ENCODE data around the gene DYNC1I2. TPM values are rescaled to one million over a fixed set of nuclear protein-coding genes. Genes with fewer than 3 reads are reported as not detected.
"Not testable (repeated sequence)": the region's sequence is repeated elsewhere in the genome, so short reads cannot be mapped to it uniquely, and the experiment has no call there.

DYNC1I2 gene
- total RNA-seq, 3 donors from 2014 or later (not counting 1 experiment from before 2014, with no cell fraction given), result 26.7 to 36.4 (median 30.2) TPM

DNA sequence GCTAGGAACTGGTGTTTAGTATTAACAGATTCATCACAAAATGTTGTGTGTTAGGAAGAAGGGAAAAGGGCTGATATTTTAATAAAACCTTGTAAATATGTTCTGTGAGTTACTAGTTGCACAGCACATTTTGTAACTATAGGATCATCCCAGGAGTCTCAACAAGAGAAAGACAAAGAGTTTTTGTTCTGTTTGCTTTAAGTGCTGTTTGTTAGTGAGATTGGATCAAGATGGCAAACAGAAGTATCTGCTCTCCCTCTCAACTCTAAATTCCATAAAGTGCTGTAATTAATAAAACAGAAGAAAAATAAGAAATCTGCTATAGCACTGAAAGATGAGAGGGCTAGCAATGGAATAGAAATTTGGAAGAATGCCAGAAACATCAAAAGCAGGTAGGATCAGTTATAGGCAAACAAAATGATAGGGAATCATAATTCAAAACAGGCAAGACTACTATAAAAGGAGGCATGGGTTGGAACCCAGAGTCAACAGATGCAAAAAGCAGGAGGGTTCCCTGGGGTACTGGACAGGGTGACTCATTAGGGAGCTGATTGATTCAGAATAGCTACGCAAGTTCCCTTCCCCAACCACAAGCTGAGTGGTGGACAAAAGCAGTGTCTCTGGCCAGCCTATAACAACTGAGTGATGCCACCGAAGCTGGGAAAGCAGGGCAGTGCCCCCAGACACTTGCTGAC, 75.8 kb downstream of the DYNC1I2 start:
- Mint-ChIP-seq H3K27ac (no peak overlapping the region), H3K4me1 (peaks cover 0 to 5% of the 10 kb centered on the region in 2 donors), H3K27me3 (ENCODE audit: low read depth in 2 of 2) (no peaks in the 10 kb centered on the region), H3K36me3 (peaks cover 8% of the 10 kb centered on the region), H3K4me3 (no peak overlapping the region), H3K9me3 (peaks cover 0 to 2% of the 10 kb centered on the region in 2 donors)
- WGBS (ENCODE audit: insufficient coverage), result 97% methylated on average over 2 of the region's 2 CpGs
- TF ChIP-seq, protein P1, sequence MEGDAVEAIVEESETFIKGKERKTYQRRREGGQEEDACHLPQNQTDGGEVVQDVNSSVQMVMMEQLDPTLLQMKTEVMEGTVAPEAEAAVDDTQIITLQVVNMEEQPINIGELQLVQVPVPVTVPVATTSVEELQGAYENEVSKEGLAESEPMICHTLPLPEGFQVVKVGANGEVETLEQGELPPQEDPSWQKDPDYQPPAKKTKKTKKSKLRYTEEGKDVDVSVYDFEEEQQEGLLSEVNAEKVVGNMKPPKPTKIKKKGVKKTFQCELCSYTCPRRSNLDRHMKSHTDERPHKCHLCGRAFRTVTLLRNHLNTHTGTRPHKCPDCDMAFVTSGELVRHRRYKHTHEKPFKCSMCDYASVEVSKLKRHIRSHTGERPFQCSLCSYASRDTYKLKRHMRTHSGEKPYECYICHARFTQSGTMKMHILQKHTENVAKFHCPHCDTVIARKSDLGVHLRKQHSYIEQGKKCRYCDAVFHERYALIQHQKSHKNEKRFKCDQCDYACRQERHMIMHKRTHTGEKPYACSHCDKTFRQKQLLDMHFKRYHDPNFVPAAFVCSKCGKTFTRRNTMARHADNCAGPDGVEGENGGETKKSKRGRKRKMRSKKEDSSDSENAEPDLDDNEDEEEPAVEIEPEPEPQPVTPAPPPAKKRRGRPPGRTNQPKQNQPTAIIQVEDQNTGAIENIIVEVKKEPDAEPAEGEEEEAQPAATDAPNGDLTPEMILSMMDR (IDR thresholded peaks at IDR 0.05), result no peak
- Histone ChIP-seq H3K4me1 (ENCODE audit: control insufficient read depth, insufficient read depth, low read length) (no peaks in the 10 kb centered on the region), H3K4me3 (ENCODE audit: low read length) (no peak overlapping the region), H3K27ac (ENCODE audit: low read length) (no peak overlapping the region), H3K36me3 (ENCODE audit: control insufficient read depth, insufficient read depth, low read length) (peaks cover 4% of the 10 kb centered on the region), H3K27me3 (ENCODE audit: control insufficient read depth, insufficient read depth, low read length) (no peaks in the 10 kb centered on the region), H3K9me3 (ENCODE audit: control insufficient read depth, insufficient read depth, low read length) (no peaks in the 10 kb centered on the region)
- ATAC-seq (no peak), DNase-seq (no peak)
- intact Hi-C loops (cut with micrococcal nuclease), result no loop called here

DNA sequence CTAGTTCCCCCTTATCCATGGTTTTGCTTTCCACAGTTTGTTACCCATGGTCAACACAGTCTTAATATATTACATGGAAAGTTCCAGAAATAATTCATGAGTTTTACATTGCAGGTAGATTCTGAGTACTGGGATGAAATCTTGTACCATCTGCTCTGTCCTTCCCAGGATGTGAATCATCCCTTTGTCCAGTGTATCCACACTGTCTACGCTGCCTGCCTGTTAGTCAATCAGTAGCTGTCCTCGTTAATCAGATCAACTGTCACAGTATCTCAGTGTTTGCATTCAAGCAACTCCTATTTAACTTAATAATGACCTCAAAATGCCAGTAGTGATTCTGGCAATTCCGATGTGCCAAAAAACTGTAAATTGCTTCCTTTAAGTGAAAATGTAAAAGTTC, 76.3 kb downstream of the DYNC1I2 start:
- Histone ChIP-seq H3K27me3 (ENCODE audit: control insufficient read depth, insufficient read depth, low read length) (no peaks in the 10 kb centered on the region), H3K36me3 (ENCODE audit: control insufficient read depth, insufficient read depth, low read length) (peaks cover 4% of the 10 kb centered on the region), H3K4me1 (ENCODE audit: control insufficient read depth, insufficient read depth, low read length) (no peaks in the 10 kb centered on the region), H3K9me3 (ENCODE audit: control insufficient read depth, insufficient read depth, low read length) (no peaks in the 10 kb centered on the region), H3K4me3 (ENCODE audit: low read length) (no peak overlapping the region), H3K27ac (ENCODE audit: low read length) (no peak overlapping the region)
- 96% methylated on average over 3 of the region's 3 CpGs for WGBS (ENCODE audit: insufficient coverage)
- Mint-ChIP-seq H3K36me3 (peaks cover 8% of the 10 kb centered on the region), H3K4me1 (no peaks in the 10 kb centered on the region), H3K9me3 (no peaks in the 10 kb centered on the region), H3K27ac (no peak overlapping the region), H3K4me3 (no peak overlapping the region), H3K27me3 (ENCODE audit: low read depth in 2 of 2) (no peaks in the 10 kb centered on the region)
- DNase-seq, result no peak
- TF ChIP-seq, protein P1 (IDR thresholded peaks at IDR 0.05), result no peak
- ATAC-seq, result no peak
- intact Hi-C loops (cut with micrococcal nuclease), result no loop called here

DNA sequence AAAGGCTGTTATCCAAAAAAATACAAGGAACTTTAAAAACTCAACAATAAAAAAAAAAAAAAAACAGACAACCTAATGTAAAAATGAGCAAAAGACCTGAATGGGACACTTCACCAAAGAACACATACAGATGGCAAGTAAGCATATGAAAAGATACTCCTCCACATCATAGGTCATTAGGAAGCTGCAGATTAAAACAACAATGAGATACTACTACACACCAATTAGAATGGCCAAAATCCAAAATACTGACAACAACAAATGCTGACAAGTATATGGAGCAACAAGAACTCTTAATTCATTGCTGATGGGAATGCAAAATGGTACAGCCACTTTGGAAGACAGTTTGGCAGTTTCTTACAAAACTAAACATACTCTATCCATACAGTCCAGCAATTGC, 84.2 kb downstream of the DYNC1I2 start:
- no peak overlapping the region for H3K4me3 ChIP-seq (ENCODE audit: low read length)
- no peaks in the 10 kb centered on the region for H3K36me3 ChIP-seq (ENCODE audit: control insufficient read depth, insufficient read depth, low read length)
- intact Hi-C loops (cut with micrococcal nuclease), result no loop called here
- ATAC-seq (no peak), DNase-seq (no peak)
- no peak overlapping the region for H3K4me3 Mint-ChIP-seq
- TF ChIP-seq, protein P1 (IDR thresholded peaks at IDR 0.05), result no peak
- no peaks in the 10 kb centered on the region for H3K27me3 ChIP-seq (ENCODE audit: control insufficient read depth, insufficient read depth, low read length)
- no peak overlapping the region for H3K27ac Mint-ChIP-seq
- H3K27ac ChIP-seq (ENCODE audit: low read length), result no peak overlapping the region
- H3K36me3 Mint-ChIP-seq, result no peaks in the 10 kb centered on the region
- no peaks in the 10 kb centered on the region for H3K4me1 Mint-ChIP-seq
- H3K9me3 Mint-ChIP-seq, result no peaks in the 10 kb centered on the region
- no peaks in the 10 kb centered on the region for H3K9me3 ChIP-seq (ENCODE audit: control insufficient read depth, insufficient read depth, low read length)
- H3K4me1 ChIP-seq (ENCODE audit: control insufficient read depth, insufficient read depth, low read length), result no peaks in the 10 kb centered on the region
- no peaks in the 10 kb centered on the region for H3K27me3 Mint-ChIP-seq (ENCODE audit: low read depth in 2 of 2)

DNA sequence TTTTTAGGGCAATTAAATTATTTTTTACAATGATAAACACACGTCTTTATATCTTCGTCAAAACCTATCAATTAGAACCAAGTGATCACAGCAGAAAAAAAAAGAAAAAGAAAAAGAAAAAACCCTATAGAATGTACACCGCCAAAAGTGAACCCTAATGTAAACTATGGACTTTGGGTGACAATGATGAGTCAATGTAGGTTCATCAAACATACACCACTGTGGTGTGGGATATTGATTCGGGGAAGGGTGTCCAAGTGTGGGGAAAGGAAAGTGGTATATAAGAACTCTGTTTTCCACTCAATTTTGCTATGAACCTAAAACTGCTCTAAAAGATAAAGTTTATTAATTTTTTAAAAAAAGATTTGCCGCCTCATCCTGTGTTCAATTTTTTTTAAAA, 85.1 kb downstream of the DYNC1I2 start:
- no peaks in the 10 kb centered on the region for H3K27me3 Mint-ChIP-seq (ENCODE audit: low read depth in 2 of 2)
- Histone ChIP-seq H3K27me3 (ENCODE audit: control insufficient read depth, insufficient read depth, low read length) (no peaks in the 10 kb centered on the region), H3K4me1 (ENCODE audit: control insufficient read depth, insufficient read depth, low read length) (no peaks in the 10 kb centered on the region), H3K9me3 (ENCODE audit: control insufficient read depth, insufficient read depth, low read length) (no peaks in the 10 kb centered on the region), H3K27ac (ENCODE audit: low read length) (no peak overlapping the region), H3K4me3 (ENCODE audit: low read length) (no peak overlapping the region), H3K36me3 (ENCODE audit: control insufficient read depth, insufficient read depth, low read length) (no peaks in the 10 kb centered on the region)
- H3K4me3 Mint-ChIP-seq, result no peak overlapping the region
- ATAC-seq (no peak), DNase-seq (no peak)
- H3K9me3 Mint-ChIP-seq, result no peaks in the 10 kb centered on the region
- H3K27ac Mint-ChIP-seq, result no peak overlapping the region
- WGBS (ENCODE audit: insufficient coverage), result 80% methylated on average over 1 of the region's 5 CpGs
- H3K36me3 Mint-ChIP-seq, result no peaks in the 10 kb centered on the region
- intact Hi-C loops (cut with micrococcal nuclease), result no loop called here
- TF ChIP-seq, protein P1 (IDR thresholded peaks at IDR 0.05), result no peak
- H3K4me1 Mint-ChIP-seq, result no peaks in the 10 kb centered on the region

DNA sequence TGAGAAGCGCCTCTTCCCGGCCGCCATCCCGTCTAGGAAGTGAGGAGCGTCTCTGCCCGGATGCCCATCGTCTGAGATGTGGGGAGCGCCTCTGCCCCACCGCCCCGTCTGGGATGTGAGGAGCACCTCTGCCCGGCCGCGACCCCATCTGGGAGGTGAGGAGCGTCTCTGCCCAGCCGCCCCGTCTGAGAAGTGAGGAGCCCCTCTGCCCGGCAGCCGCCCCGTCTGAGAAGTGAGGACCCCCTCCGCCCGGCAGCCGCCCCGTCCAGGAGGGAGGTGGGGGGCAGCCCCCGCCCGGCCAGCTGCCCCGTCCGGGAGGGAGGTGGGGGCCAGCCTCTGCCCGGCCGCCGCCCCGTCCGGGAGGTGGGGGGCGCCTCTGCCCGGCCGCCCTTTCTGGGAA, 87.3 kb downstream of the DYNC1I2 start:
- DNase-seq; ATAC-seq; H3K4me3 ChIP-seq (ENCODE audit: low read length); H3K27ac Mint-ChIP-seq; intact Hi-C loops (cut with micrococcal nuclease); H3K27me3 Mint-ChIP-seq (ENCODE audit: low read depth in 2 of 2); H3K36me3 Mint-ChIP-seq; H3K9me3 Mint-ChIP-seq; H3K9me3 ChIP-seq (ENCODE audit: control insufficient read depth, insufficient read depth, low read length); H3K4me3 Mint-ChIP-seq; H3K27me3 ChIP-seq (ENCODE audit: control insufficient read depth, insufficient read depth, low read length); H3K4me1 ChIP-seq (ENCODE audit: control insufficient read depth, insufficient read depth, low read length); H3K27ac ChIP-seq (ENCODE audit: low read length); H3K36me3 ChIP-seq (ENCODE audit: control insufficient read depth, insufficient read depth, low read length); H3K4me1 Mint-ChIP-seq: not testable (repeated sequence)
- 96% methylated on average over 33 of the region's 35 CpGs for WGBS (ENCODE audit: insufficient coverage)
